ENCODE data around the gene COL19A1. TPM values are rescaled to one million over a fixed set of nuclear protein-coding genes. Genes with fewer than 3 reads are reported as not detected.

COL19A1 gene
- total RNA-seq, 4 donors from 2014 or later: 0.35 to 5.0 (median 0.62) TPM

DNA sequence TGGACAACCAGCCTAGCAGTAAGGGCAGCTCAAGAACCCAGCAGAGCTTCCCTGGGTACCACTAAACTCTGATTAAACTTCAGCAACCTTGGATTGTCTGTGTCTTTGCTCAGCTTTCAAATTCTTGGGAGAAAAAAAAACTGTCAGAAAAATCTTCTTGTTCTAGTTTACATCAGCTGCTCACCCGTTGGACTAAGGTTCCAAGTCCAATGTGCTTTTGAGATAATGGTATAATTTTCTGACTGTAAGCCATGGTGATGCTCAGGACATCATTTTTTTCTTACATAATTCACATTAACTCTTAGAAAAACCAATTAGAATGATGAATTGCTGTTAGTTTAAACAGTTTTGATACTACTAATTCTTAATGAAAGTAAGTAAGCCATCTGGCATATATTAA, 290.7 kb downstream of the COL19A1 start:
- TF ChIP-seq, protein P1, sequence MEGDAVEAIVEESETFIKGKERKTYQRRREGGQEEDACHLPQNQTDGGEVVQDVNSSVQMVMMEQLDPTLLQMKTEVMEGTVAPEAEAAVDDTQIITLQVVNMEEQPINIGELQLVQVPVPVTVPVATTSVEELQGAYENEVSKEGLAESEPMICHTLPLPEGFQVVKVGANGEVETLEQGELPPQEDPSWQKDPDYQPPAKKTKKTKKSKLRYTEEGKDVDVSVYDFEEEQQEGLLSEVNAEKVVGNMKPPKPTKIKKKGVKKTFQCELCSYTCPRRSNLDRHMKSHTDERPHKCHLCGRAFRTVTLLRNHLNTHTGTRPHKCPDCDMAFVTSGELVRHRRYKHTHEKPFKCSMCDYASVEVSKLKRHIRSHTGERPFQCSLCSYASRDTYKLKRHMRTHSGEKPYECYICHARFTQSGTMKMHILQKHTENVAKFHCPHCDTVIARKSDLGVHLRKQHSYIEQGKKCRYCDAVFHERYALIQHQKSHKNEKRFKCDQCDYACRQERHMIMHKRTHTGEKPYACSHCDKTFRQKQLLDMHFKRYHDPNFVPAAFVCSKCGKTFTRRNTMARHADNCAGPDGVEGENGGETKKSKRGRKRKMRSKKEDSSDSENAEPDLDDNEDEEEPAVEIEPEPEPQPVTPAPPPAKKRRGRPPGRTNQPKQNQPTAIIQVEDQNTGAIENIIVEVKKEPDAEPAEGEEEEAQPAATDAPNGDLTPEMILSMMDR (IDR thresholded peaks at IDR 0.05): no peak
- TF ChIP-seq POLR2A (IDR thresholded peaks at IDR 0.05): no peak
- DNase-seq: no peak
- H3K4me3 ChIP-seq: no peak overlapping the region
- H3K27ac ChIP-seq: no peak overlapping the region
- no peaks in the 10 kb centered on the region for H3K36me3 ChIP-seq
- H3K9me3 ChIP-seq: no peaks in the 10 kb centered on the region
- H3K27me3 ChIP-seq: no peaks in the 10 kb centered on the region
- no peaks in the 10 kb centered on the region for H3K4me1 ChIP-seq

DNA sequence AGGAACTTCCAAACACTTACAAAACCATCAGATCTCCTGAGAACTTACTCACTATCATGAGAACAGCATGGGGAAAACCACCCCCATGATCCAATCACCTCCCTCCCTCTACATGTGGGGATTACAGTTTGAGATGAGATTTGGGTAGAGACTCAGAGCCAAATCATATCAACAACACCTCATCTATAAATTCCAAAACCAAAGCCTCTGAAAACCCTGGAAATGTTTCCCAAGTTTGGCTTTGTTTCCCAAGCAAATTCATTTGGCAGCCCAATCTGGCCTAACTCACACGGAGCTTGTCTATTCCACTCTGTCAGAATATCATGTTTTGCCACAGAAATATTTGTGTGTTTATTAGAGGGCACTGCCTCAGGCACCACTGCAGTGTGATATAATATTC, 293.9 kb downstream of the COL19A1 start:
- Histone ChIP-seq H3K36me3 (no peaks in the 10 kb centered on the region), H3K27ac (no peak overlapping the region), H3K4me1 (no peaks in the 10 kb centered on the region), H3K9me3 (no peaks in the 10 kb centered on the region), H3K4me3 (no peak overlapping the region), H3K27me3 (no peaks in the 10 kb centered on the region)
- DNase-seq: no peak
- TF ChIP-seq, protein P1 (IDR thresholded peaks at IDR 0.05): no peak
- TF ChIP-seq POLR2A (IDR thresholded peaks at IDR 0.05): no peak

DNA sequence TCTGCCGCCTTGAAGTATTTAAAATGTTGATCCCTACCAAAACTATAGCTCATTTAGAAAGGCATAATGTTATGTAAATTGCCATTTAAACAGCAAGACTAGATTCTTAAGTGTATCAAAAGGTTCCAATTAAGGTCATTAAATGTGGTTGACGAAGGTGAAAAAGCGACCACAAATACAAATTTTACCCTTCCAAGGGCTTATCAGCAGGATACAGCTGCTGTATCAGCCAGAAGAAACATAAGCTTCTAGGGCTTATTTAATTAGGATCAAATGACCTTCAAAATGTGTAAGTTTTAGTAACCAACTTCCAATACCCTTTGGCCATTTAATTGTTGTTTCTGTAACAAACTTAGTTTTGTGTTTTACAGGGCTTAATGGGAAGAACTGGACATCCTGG, 296.6 kb downstream of the COL19A1 start:
- Histone ChIP-seq H3K9me3 (no peaks in the 10 kb centered on the region), H3K4me3 (no peak overlapping the region), H3K36me3 (no peaks in the 10 kb centered on the region), H3K27ac (no peak overlapping the region), H3K4me1 (no peaks in the 10 kb centered on the region), H3K27me3 (no peaks in the 10 kb centered on the region)
- no peak for TF ChIP-seq POLR2A (IDR thresholded peaks at IDR 0.05)
- TF ChIP-seq, protein P1 (IDR thresholded peaks at IDR 0.05): no peak
- DNase-seq: no peak

DNA sequence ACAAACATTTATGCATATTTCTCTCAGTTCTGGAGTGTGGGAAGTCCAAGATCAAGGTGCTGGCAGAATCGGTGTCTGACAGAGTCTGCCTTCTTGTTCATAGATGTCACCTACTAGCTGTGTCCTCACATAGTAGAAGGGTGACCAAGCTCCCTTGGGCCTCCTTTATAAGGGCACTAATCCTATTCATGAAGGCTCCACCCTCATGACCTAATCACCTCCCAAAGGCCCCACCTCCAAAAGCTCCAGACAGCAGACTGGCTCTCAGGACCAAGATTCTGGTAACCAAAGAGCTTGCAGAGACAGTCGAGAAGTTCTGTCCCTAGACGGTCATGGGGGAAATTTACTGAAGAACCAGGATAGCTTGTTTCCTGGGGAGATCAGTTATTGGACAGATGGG, 297.4 kb downstream of the COL19A1 start:
- H3K36me3 ChIP-seq: no peaks in the 10 kb centered on the region
- DNase-seq: no peak
- no peak for TF ChIP-seq POLR2A (IDR thresholded peaks at IDR 0.05)
- TF ChIP-seq, protein P1 (IDR thresholded peaks at IDR 0.05): no peak
- H3K9me3 ChIP-seq: no peaks in the 10 kb centered on the region
- no peak overlapping the region for H3K27ac ChIP-seq
- no peaks in the 10 kb centered on the region for H3K4me1 ChIP-seq
- no peak overlapping the region for H3K4me3 ChIP-seq
- H3K27me3 ChIP-seq: no peaks in the 10 kb centered on the region

DNA sequence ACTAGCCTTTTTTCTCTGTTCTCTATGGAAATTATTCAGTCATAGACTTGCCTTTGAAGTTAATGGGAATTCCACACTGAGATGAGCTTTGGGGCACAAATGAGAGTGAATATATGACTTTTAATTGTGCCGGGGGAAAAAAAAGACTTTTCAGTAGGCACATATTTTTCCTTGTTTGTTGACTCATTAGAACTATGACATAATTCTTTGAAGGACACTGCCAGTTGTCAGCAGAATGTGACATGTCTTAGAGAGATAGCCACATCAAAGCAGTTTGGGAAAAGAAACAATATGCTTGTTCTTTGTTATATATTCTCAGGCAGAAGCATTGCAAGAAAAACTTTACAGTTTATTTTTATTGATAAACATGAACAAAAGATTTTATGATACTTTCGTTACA, 298.2 kb downstream of the COL19A1 start:
- no peaks in the 10 kb centered on the region for H3K9me3 ChIP-seq
- no peak overlapping the region for H3K27ac ChIP-seq
- H3K4me1 ChIP-seq: no peaks in the 10 kb centered on the region
- H3K27me3 ChIP-seq: no peaks in the 10 kb centered on the region
- TF ChIP-seq, protein P1 (IDR thresholded peaks at IDR 0.05): no peak
- no peak for TF ChIP-seq POLR2A (IDR thresholded peaks at IDR 0.05)
- no peak overlapping the region for H3K4me3 ChIP-seq
- DNase-seq: no peak
- H3K36me3 ChIP-seq: no peaks in the 10 kb centered on the region
